ENCODE measurements around the gene TMEM214.

DNA sequence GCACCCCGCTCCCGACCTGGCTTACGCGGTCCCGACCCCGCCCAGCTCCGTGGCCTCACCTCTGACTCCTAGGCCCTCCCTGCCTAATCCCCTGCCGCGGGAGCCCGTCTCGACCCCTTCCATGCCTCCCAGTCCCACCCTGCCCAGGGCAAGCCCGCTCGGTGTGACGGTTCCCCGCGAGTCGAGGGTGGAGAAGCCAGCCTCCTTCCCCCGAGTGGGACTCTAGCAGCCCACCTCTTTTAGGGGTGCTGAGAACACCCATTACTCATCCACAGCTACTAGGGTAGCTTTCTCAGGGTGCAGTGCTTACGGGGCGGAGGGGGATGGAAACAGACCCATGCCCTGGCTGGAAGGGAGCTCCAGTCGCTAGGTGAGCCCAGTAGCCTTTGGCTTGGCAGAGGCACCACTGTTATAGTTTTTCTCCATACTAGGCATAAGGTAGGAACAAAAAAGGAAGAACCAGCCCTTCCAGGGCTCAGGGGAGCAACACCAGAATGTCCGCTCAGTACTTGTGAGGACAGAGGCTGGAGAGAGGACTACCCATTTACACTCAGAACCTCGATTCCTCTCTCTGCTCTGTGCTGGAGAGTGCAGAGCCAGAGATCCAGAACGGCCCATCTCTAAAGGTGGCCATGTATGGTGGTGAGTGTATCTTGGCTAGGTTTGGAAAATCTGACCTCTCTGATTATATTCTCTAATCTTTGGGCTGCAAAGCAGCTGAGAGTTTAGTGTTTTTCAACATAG lies 19.3 kb downstream of the TMEM214 start:
- TF ChIP-seq, protein P1, sequence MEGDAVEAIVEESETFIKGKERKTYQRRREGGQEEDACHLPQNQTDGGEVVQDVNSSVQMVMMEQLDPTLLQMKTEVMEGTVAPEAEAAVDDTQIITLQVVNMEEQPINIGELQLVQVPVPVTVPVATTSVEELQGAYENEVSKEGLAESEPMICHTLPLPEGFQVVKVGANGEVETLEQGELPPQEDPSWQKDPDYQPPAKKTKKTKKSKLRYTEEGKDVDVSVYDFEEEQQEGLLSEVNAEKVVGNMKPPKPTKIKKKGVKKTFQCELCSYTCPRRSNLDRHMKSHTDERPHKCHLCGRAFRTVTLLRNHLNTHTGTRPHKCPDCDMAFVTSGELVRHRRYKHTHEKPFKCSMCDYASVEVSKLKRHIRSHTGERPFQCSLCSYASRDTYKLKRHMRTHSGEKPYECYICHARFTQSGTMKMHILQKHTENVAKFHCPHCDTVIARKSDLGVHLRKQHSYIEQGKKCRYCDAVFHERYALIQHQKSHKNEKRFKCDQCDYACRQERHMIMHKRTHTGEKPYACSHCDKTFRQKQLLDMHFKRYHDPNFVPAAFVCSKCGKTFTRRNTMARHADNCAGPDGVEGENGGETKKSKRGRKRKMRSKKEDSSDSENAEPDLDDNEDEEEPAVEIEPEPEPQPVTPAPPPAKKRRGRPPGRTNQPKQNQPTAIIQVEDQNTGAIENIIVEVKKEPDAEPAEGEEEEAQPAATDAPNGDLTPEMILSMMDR (conservative IDR thresholded peaks at IDR 0.05; ENCODE audit: low read length), result no peak
- TF ChIP-seq EZH2phosphoT487 (IDR thresholded peaks at IDR 0.05; ENCODE audit: borderline replicate concordance), result no peak
